Right lobe of liver (tissue), 4 donors: ENCODE data around the gene ROR2.

Experiments
- CTCF ChIP-seq, 4 donors: fragments of 200-600 bp in 3 of 4; fragments of 450-650 bp in 1 of 4; IDR thresholded peaks; one replicate each; pipeline versions ENCODE4 v1.5.1 to v1.8.0; 2016 to 2022; ENCODE audit warnings: antibody characterized with exemption in 4 of 4, mild to moderate bottlenecking in 2 of 4
- POLR2A ChIP-seq: fragments of 450-650 bp; IDR thresholded peaks from one replicate; pipeline ENCODE4 v1.6.1; 2017; ENCODE audit warnings: antibody characterized with exemption, mild to moderate bottlenecking
- donor health status: DM: no; HTN: no; CAD: no.
- donor health status: DM: no; HTN: no; CAD: no.
- donor health status: DM: no; HTN: yes; CAD: no.

DNA sequence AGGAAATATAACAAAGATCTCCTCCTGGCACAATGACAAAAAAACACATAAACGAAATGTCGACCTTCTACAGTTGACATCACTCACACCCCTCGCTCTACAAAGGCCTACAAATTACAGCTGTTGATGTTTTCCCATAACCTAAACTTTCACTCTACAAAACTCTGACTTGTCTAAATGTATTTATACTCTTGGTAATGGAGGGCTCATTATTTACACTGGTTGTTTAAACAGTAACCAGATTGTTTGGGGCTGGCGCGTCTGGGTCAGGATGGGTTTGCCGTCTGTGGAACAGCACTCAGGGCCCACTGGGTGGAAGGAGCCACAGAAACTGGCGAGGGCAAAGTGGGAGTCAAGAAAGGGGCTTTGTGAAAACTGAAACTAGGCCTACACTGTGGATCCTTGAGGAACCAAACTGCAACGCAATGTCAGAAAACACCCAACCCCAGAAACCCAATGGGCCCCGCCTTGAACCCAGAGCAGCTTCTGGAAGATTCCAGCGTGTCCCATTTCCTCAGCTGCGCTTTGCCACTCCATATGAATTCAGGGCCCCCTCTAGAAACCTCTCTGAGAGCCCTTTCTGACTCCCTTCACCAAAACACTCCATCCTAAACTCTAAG lies 136.7 kb downstream of the ROR2 start:
- TF ChIP-seq CTCF (IDR thresholded peaks at IDR 0.05) (no peak), POLR2A (no peak)
